ELR (cell line): ENCODE results near the gene TRAK2.
"Not testable (repeated sequence)": the region's sequence is repeated elsewhere in the genome, so short reads cannot be mapped to it uniquely, and the experiment has no call there.

Experiments
- DNase-seq: peaks from one replicate; pipeline ENCODE4 v3.0.0-alpha.2; 2015; ENCODE audit warnings: low read depth

TRAK2 gene

GRCh38 chr2:201451292-201452057 is at the start of gene TRAK2, which contains the start of gene STRADB:
TSS of gene TRAK2 (minus strand) at chr2:201451458. CDS start at chr2:201420507, 30,951 bp downstream.
TSS of gene STRADB (plus strand) at chr2:201451740. CDS start at chr2:201454841, 3,101 bp downstream.
- DNase-seq = peak; percentile 95

- peak; percentile 85 for DNase-seq
Observed at GRCh38 chr2:201500534-201500933, 49.3 kb upstream of the TRAK2 start.

DNA sequence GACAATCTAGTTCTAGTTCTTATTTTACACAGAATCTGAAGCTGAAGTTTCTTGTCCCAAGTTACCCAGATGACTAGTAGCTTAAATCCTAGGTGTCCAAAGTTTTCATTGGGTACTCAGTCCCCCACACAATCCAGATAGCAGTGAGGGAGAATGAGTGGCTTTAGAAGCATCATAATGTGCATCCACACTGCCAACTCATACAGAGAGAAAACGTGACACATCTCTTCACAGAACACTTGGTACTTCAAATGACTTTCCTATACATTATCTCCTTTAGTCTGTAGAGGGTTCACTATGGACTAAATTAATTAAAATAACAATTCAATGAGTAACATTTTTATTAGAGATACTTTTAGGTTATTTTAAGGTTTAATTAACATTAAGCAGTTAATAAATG is 45.5 kb upstream of the TRAK2 start:
- DNase-seq = no peak

- no peak for DNase-seq
Observed at GRCh38 chr2:201490291-201490690, 39.0 kb upstream of the TRAK2 start.

DNA sequence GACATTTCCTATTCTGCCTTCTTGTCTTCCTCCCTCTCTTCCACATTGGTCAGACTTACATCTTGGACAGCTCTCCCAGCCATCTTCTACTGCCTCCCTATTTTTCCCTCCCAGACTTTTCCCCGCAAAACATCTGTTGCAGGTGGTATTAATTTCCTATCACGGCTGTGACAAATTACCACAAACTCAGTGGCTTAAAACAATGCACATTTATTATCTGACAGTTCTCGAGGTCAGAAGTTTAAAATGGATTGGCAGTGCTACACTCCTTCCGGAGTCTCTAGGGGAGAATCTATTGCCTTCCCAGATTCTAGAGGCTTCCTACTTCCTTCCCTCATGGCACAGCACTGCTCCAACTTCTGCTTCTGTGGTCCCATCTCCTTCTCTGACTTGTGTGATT is 33.5 kb upstream of the TRAK2 start:
- DNase-seq = no peak

DNA sequence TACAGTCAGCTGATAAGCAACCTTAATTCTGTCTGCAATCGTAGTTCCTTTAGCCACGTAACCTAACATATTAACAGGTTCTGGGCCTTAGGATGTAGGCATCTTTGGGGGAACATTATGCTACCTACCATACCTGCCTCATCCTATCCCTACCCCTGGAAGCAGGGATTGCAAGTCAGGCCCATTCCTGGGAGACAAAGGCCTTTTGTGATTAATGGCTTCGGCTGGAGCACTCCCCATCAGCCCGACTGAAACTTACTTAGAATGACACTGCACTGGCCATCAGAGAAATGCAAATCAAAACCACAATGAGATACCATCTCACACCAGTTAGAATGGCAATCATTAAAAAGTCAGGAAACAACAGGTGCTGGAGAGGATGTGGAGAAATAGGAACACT is 32.5 kb upstream of the TRAK2 start:
- DNase-seq = not testable (repeated sequence)

GRCh38 chr2:201483342-201483741 is 32.1 kb upstream of the TRAK2 start:
- DNase-seq = no peak

- DNase-seq = no peak
Observed at GRCh38 chr2:201482543-201482942, 31.3 kb upstream of the TRAK2 start.

- peak; percentile 78 for DNase-seq
Observed at GRCh38 chr2:201472411-201472810, 21.2 kb upstream of the TRAK2 start.

DNA sequence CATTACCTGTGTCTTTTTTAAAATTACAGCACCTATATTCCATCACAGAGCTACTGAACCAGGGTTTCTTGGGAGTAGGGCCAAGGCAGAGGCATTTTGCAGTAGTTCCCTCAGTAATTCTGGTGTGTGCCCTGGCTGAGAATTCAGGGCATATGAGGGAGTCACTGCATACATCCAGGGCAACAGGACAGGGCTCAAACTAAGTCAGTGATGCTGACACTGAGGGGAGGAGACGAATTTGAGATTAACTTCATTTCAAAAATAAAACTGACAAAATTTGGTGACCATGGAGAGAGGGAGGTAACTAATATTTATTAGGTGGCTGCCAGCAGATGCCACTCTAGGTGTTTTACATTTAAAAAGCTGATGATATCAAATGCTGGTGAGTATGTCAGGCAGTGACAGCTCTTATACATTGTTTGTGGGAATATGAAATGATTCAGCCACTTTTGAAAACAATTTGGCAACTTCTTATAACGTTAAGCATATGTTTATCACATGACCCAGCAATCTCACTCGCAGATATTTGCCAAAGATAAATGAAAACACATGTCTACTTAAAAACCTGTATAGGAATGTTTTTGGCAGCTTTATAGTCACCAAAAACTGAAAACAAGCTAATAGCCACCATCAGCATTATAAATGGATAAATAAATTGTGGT is 20.6 kb upstream of the TRAK2 start:
- peak; percentile 78 for DNase-seq

DNA sequence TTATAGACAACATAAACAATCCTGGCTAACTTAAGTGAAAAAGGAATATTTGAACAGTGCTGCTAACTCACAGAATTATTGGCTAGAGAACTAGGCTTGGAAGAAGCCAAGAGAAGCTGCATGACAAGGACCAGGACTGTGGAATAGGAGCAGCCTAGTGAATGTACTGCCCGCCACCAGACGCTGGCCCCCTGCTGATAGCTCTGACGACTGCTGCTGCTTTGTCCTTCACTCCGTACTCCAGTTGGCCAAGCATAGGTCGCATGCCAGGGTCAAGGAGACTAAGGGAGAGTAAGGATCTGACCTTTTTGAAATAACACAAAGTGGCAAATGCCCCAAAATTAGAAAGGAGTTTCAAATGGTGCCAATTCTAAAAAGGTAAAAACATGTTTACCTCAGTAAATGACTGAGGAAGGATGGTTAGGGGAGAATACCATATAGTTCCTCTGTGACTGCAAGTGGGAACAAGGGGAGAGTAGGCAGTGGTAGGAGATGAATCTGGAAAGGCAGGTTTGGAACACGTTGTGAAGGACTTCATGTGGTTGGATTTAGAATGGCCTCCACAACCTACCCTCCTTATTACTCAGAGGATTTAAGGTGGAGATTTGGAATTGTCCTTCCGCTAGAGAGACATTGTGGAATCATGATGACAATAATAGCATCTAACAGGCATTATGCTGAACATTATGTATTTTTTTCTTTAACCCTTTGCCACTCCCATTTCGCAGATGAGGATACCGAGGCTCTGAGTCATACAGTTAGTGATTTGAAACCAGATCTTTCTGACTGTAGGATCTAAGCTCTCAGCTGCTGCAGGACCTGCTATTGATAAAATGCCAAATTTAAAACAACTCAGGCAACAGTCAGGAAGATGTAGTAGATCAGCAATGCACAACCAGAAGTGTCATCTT is 19.8 kb upstream of the TRAK2 start:
- peak; percentile 76 for DNase-seq

DNA sequence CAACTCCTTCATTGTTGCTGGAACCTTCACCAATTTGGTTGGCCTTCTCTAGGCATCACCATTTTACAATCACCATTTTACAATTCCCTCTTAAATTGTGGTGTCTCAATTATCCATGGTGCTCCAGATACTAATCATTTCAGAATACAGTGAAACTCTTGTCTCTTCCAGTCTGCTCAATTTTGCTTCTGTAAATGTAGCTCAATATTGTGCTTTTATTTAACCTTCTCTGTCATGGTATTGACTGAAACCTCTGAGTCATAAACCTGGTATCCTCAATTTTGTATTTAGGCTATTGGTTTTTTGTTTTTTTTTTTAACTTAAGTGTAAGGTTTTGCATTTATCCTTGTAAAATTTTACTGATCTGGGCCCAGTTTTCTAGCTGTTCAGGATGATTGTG is 16.4 kb upstream of the TRAK2 start:
- DNase-seq = peak; percentile 30

DNA sequence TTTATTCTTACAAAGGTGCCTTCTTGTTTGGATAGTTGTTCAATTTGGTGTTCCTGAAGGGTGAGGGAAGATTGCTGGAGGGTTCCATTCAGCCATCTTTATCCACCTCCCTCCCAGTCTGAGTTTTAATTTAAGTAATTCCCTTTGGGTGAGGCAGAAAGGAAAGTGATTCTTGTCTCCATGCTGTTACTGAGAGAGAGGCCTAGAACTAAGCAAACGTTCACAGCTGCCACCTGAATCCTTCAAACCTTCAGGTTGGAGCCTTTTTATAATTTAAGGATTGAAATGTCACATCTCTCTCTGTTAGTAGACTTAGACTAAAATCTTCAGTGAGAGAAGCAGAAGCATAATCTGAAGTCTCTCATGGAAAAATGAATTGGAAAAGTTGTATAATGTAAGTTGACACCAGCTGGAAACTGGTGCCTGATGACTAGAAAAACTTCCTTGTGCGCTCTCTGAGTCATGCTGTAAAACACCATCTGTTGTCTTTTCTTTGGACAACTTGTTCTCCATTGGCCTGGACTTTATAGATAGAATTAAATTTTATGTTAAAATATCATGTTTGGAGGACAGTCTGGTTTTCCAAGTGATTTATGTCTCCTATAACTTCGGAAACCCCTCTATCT is 14.9 kb upstream of the TRAK2 start:
- DNase-seq = peak; percentile 83

DNA sequence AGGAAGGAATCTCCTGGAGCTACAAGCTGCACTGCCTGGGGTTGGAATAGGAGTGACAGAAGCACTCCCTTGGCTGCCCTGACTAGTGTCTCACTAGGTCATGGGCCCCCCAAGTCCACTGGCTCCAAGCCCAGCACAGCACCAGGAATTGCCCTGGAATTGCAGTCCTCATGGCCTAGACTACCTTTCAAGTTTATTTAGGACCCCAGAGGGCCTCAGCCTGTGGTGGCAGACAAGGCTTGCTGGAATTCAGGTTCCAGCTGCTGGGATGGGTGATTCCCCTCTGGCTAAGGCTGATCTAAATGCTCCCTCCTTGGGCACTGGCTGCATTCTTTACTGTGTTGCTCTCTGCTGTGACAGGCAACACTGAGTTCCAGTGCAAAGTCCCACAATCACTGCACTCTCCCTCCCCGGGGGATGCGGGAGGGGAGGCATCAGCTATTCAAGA is 14.3 kb upstream of the TRAK2 start:
- peak; percentile 23 for DNase-seq

GRCh38 chr2:201464547-201464946 is 13.3 kb upstream of the TRAK2 start:
- DNase-seq = no peak

GRCh38 chr2:201460532-201460931 is 9.3 kb upstream of the TRAK2 start:
- DNase-seq = no peak

DNA sequence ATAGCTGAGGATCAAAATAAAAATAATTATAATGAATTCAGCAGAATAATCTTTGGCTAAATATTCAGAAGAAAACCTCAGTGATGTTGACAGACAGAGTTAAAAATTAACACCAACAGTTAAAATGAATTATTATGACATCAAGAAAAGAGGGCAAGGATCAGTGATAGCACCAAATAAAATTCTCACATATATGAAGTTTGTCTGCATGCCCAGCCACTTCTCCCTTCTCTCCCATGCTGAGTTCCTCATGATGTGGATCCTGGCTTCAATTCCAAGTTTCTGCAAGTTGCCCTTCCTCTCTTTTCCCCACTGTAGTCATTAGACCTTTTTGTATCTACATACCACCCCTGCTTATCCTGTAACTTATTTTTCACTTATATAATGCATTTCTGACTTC is 7.1 kb upstream of the TRAK2 start:
- no peak for DNase-seq

GRCh38 chr2:201452922-201453643 is 1.8 kb upstream of the TRAK2 start:
- no peak for DNase-seq

DNA sequence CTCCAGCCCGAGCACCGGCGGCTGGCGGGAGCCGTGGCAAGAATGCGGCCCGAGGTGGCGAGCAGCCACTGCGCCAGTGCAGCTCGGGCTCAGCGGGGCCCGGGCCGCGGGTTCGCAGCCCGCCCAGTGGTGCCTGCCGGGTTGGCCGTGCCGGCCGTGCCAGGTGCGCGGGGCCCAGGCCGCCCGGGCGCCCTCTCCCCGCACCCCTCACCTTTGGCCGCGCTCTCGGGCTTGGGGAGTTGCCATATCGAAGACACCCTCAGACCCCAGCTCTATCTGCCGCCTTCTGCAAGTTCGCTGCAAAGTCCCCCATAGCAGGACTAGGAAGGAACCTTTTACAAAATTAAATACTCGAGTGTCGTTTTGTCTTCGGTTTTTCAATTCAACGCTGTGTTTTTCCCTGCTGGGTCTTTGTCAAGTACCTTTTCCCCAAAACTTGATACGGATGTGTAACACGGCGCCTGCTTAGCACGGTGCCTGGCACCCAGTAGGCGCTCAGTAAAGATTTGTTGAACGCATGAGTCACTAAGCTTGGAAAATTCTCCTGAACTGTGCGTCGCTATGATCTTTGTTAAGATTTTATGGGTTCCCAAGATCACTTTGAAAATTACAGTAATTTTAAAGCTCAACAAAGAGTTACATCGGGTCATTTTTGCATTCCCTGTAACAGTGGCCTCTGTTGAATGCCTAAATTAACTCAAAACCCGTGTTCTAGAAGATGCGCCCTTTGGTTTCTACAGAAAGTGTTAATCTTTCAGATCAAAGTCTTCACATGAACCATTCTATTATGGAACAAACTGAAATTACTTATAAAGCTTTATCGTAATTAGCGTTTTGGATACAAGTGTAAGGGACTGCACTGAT is 1.0 kb upstream of the TRAK2 start:
- DNase-seq = peak; percentile 44

DNA sequence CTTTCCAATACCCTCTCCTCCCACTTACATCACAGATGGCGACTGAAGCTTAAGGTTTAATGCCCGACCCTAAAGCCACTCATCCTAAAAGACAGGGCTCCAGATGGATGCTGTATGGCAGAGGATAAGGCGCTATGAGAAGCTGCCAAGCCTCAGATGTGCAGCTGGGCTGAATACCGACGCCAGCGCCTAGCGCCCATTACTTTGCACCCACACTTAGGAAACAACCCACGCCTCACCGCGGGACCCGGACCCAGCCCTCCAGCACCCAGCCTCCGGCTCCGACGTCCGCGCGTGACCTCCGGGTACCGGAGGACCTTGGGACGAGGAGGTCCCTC is 335 bp downstream of the TRAK2 start:
- DNase-seq = peak; percentile 51
